ENCODE results near the gene XYLB.

The XYLB gene

GRCh38 chr3:38364721-38365400 lies 18.3 kb downstream of the XYLB start:
- Histone ChIP-seq H3K4me3 (ENCODE audit: low read depth in 1 of 2, low read length in 2 of 2) (no peak overlapping the region), H3K27ac (ENCODE audit: low read length) (no peak overlapping the region), H3K36me3 (ENCODE audit: insufficient read depth, low read length) (peaks cover 75% of the 10 kb centered on the region), H3K4me2 (ENCODE audit: insufficient read depth, low read length) (no peak overlapping the region), H3K9ac (ENCODE audit: low read depth, low read length) (no peak overlapping the region), H4K20me1 (ENCODE audit: insufficient read depth, low read length) (no peaks in the 10 kb centered on the region; the same call in 1 of the 2 replicates), H3K9me3 (ENCODE audit: insufficient read depth, low read length, severe bottlenecking) (no peaks in the 10 kb centered on the region), H3K79me2 (ENCODE audit: insufficient read depth, low read length) (no peaks in the 10 kb centered on the region), H3K27me3 (ENCODE audit: insufficient read depth, low read length, poor library complexity) (no peaks in the 10 kb centered on the region), H2AFZ (ENCODE audit: low read depth, low read length) (no peak overlapping the region), H3K4me1 (ENCODE audit: insufficient read depth, low read length) (no peaks in the 10 kb centered on the region)
- ATAC-seq (ENCODE audit: insufficient read depth, low read depth) = no peak
- no peak for DNase-seq
- no peak for TF ChIP-seq CTCF (IDR thresholded peaks at IDR 0.05; ENCODE audit: borderline replicate concordance, extremely low read depth, low read length, poor library complexity, severe bottlenecking)

GRCh38 chr3:38365469-38366062 lies 19.0 kb downstream of the XYLB start:
- Histone ChIP-seq H2AFZ (ENCODE audit: low read depth, low read length) (no peak overlapping the region), H3K27me3 (ENCODE audit: insufficient read depth, low read length, poor library complexity) (no peaks in the 10 kb centered on the region), H3K9ac (ENCODE audit: low read depth, low read length) (no peak overlapping the region), H4K20me1 (ENCODE audit: insufficient read depth, low read length) (no peaks in the 10 kb centered on the region; the same call in 1 of the 2 replicates), H3K36me3 (ENCODE audit: insufficient read depth, low read length) (peaks cover 76% of the 10 kb centered on the region), H3K4me1 (ENCODE audit: insufficient read depth, low read length) (no peaks in the 10 kb centered on the region), H3K79me2 (ENCODE audit: insufficient read depth, low read length) (no peaks in the 10 kb centered on the region), H3K4me2 (ENCODE audit: insufficient read depth, low read length) (no peak overlapping the region), H3K9me3 (ENCODE audit: insufficient read depth, low read length, severe bottlenecking) (no peaks in the 10 kb centered on the region), H3K4me3 (ENCODE audit: low read depth in 1 of 2, low read length in 2 of 2) (no peak overlapping the region), H3K27ac (ENCODE audit: low read length) (no peak overlapping the region)
- TF ChIP-seq CTCF (IDR thresholded peaks at IDR 0.05; ENCODE audit: borderline replicate concordance, extremely low read depth, low read length, poor library complexity, severe bottlenecking) (no peak), EZH2 (IDR thresholded peaks at IDR 0.05; ENCODE audit: borderline replicate concordance, low read depth, low read length, severe bottlenecking) (no peak)
- DNase-seq = no peak
- ATAC-seq (ENCODE audit: insufficient read depth, low read depth) = no peak

- Histone ChIP-seq H3K9me3 (ENCODE audit: insufficient read depth, low read length, severe bottlenecking) (no peaks in the 10 kb centered on the region), H4K20me1 (ENCODE audit: insufficient read depth, low read length) (no peaks in the 10 kb centered on the region; the same call in 1 of the 2 replicates), H3K9ac (ENCODE audit: low read depth, low read length) (no peak overlapping the region), H3K4me2 (ENCODE audit: insufficient read depth, low read length) (no peak overlapping the region), H3K27me3 (ENCODE audit: insufficient read depth, low read length, poor library complexity) (no peaks in the 10 kb centered on the region), H3K4me1 (ENCODE audit: insufficient read depth, low read length) (no peaks in the 10 kb centered on the region), H3K27ac (ENCODE audit: low read length) (no peak overlapping the region), H2AFZ (ENCODE audit: low read depth, low read length) (no peak overlapping the region), H3K36me3 (ENCODE audit: insufficient read depth, low read length) (peaks cover 77% of the 10 kb centered on the region), H3K79me2 (ENCODE audit: insufficient read depth, low read length) (no peaks in the 10 kb centered on the region), H3K4me3 (ENCODE audit: low read depth in 1 of 2, low read length in 2 of 2) (no peak overlapping the region)
- no peak for DNase-seq
- no peak for ATAC-seq (ENCODE audit: insufficient read depth, low read depth)
- no peak for TF ChIP-seq EZH2 (IDR thresholded peaks at IDR 0.05; ENCODE audit: borderline replicate concordance, low read depth, low read length, severe bottlenecking)
- no peak for TF ChIP-seq CTCF (IDR thresholded peaks at IDR 0.05; ENCODE audit: borderline replicate concordance, extremely low read depth, low read length, poor library complexity, severe bottlenecking)
Observed at GRCh38 chr3:38366082-38366481, 19.5 kb downstream of the XYLB start.

Data from DND-41 (cell line).